HG03095 (cell line): ENCODE results near the gene CENPA.
"Not testable (repeated sequence)": the region's sequence is repeated elsewhere in the genome, so short reads cannot be mapped to it uniquely, and the experiment has no call there.

Experiments
- ATAC-seq: cut with Tn5 transposase; IDR thresholded peaks from one replicate; pipeline ENCODE4 v1.9.1; 2021; ENCODE audit warnings: moderate library complexity; ENCODE audit not compliant: unreplicated experiment

CENPA gene

DNA sequence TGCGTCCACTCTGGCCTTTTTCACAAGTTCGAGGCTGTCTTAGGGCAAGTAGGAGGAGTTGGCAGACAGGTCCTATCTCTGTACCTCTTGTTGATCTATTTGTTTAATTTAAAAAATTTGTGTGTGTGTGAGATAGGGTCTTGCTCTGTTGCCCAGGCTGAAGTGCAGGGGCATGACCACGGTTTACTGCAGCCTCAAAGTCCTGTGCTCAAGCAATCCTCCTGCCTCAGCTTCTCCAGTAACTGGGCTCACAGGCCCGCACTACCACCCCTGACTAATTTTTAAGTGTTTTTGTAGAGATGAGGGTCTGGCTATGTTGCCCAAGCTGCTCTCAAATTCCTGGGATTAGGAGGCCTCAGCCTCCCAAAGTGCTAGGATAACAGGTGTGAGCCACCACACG, 26.0 kb upstream of the CENPA start:
- ATAC-seq: no peak

DNA sequence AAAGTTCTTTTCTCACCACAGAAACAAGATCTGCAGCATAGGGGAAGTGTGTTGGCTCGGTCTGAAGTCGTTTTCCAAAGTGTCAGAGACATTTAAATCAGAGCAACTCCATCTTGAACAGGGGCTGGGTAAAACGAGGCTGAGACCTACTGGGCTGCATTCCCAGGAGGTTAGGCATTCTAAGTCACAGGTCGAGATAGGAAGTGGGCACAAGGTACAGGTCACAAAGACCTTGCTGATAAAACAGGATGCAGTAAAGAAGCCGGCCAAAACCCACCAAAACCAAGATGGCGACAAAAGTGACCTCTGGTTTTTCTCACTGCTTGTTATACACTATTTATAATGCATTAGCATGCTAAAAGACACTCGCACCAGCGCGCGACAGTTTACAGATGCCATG, 24.9 kb upstream of the CENPA start:
- not testable (repeated sequence) for ATAC-seq

DNA sequence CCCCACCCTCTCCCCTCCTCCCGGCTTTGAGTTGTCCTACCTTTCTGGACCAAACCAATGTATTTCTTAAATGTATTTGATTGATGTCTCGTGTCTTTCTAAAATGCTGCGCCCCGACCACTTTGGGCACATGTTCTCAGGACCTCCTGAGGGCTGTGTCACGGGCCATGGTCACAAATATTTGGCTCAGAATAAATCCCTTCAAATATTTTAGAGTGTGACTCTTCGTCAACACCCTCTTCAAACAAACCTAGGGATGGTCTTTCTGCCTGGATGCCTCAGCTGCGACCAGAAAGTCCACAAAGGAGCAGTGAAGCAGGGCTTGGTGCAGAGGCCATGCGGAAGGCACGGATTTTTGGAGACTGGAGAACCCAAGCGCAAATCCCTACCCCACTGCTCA, 22.8 kb upstream of the CENPA start:
- ATAC-seq: no peak

DNA sequence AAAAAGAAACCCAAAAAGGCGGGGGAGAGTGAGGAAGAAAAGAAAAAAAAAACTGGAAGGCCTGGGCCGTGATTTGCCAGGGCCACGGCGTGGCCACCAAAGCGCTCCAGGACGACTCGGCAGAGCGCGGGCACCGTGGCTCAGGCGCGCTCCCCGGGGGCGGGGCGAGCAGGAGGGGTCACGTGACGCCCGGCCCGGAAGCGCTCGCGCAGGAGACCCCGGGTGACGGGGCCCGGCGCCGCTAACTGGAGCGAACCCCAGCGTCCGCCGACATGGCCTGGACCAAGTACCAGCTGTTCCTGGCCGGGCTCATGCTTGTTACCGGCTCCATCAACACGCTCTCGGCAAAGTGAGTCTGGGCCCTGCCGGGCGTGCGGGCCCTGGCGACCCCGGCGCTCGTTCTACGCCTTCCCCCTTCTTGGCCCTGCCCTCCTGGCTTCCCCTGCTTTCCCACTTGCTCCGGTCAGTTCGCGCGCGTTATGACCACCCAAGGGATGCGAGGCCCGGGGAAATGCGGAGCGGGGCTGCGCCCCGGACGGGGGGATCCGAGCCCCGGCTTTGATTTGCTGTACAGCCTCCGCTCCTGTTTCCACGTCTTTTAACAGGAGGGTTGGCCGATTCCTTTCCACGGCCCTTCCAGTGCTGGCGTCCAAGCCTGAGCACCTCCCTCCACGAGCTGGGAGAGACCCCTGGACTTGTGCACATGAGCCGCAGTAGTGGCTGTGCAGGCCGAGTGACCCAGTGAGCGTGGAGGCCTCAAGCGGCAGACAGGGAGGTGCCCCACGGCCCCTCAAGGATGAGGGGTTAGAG, 21.6 kb upstream of the CENPA start, which contains the start of gene SLC35F6:
SLC35F6 (plus strand) TSS at position 207 of the 810 bp plus-strand sequence; CDS start at position 273, 66 bp downstream.
- peak; percentile 69 for ATAC-seq

DNA sequence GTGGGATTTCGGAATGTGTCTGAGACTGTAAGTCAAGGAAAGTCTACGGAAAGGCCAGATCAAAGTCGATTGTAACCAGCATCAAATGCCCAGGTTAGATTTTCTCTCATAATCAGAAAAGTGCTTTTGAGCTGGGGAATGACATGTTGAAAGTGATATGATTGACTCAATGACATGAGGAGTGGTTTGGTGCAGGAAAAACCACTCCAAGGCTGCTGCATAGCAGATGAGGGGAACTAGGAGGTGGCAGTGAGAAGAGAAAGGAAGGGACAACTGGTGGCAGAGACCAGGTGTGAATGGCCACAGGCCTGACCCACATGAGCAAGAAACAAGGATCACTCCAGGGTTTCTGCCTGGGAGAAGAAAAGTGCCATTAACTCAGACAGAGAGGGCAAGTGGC, 20.9 kb upstream of the CENPA start:
- no peak for ATAC-seq

DNA sequence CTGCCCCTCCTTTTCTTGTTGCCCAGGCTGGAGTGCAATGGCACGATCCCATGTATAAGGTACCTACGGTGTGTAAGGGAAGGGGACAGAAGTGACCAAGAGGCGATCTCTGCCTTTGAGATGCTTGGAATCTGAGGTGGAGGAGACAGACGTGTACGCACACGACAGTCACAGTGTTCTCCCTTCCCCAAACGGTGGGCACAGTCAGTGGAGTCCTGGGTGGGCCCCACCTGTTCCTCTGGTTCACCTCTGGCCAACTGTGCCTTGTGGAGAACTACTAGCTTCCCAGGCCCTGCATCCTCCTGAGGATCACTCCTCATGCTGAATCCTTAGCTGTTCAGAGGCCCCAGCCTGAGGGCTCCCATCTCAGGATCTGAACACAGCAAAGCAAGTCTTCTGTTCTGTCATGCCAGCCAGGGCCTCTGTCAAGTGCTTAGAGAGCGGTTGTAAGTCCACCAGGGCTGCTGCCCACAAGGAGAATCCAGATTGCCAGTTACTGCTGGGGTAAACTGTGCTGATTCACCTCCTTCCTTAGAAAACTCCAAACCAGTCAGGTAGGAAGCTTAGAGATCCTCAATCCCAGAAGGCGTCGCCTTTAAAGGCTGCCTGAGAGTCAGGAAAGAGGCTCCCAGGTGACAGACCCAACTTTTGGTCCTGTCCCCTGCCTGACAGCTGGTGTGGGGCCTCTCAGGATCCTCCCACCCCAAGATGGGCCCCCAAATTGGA, 20.2 kb upstream of the CENPA start:
- no peak for ATAC-seq

DNA sequence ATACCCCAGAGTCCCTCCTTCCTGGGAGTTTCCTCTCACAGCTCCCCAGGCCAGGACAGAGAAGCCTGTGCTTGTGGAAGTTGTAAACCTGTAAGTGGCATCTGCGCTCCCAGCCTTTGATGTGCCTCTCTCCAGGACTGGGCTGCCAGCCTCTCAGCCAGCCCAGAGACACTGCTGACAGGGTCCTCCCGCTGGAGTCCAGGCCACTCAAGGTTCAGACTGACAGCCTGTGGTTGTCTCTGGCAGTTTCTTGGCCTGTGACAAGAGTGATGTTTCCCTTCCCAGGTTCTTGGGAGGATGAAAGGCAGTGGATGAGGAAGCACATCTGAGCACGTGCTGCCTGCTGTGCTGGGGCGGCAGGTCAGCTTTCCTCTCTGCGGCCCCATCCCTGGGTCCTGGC, 18.7 kb upstream of the CENPA start:
- ATAC-seq: no peak

DNA sequence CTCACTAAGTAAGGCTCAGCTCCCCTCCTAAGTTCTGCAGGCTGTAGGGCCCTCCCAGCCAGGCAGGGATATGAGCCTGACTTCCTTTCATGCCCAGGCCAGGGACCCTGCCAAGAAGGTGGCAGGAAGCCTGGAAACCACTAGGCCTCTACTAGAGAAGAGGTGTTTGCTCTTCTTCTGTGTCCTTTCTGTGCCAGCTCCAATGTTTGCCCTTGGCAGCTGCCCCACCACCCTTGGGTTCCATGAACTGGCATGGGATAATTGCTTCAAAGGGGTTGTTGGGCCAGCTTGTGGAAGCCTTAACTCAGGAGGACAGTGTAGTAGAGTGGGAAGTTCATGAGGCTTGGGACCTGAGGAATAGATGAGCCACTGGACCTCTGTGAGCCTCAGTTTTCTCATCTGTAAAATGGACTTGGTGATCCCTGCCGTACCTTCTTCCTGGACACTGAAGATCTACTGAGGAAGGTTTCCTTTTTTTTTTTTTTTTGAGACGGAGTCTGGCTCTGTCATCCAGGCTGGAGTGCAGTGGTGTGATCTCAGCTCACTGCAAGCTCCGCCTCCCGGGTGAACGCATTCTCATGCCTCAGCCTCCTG, 17.9 kb upstream of the CENPA start:
- no peak for ATAC-seq

DNA sequence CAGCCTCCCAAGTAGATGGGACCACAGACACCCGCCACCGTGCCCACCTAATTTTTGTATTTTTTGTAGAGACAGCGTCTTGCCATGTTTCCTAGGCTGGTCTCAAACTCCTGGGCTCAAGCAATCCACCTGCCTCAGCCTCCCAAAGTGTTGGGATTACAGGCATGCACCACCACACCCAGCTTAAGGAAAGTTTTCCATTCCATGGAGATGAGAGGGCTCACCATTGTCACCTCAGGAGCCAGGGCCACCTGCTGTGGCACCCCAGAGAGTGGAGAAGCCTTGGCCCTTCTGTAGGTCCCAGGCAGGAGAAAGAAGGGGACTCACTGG, 17.1 kb upstream of the CENPA start:
- ATAC-seq: no peak

DNA sequence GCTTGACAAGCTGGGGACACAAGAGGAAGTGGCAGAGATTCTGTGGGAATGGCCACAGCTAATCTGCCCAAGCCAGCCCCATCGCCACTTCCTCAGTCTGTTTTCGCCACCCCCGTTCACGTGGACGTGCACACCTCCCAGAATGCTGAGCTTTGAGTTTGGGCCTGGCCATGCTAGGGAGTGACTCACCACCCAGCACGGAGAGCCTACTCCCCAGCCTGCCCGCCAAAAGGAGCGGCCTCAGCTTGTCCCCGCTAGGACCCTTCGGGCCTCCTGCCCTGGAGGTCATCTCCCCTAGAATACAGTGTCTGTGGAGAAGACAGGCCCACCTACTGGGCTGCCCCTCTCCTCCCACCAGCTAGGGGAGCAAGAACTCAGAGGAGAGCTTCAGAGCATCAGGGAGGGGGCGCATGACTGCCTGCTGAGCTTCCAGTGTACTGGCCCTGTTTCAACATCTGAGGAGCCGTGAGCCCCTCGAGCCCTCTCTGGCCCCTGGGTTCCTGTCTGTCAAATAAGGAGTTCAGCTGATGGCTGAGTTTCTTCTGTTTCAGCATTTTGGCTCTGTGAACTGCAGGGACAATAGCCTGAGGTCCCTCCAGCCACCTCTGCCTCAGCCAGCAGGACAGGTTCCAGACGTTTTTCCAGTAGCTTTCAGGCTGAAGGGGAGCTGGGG, 16.6 kb upstream of the CENPA start:
- no peak for ATAC-seq

DNA sequence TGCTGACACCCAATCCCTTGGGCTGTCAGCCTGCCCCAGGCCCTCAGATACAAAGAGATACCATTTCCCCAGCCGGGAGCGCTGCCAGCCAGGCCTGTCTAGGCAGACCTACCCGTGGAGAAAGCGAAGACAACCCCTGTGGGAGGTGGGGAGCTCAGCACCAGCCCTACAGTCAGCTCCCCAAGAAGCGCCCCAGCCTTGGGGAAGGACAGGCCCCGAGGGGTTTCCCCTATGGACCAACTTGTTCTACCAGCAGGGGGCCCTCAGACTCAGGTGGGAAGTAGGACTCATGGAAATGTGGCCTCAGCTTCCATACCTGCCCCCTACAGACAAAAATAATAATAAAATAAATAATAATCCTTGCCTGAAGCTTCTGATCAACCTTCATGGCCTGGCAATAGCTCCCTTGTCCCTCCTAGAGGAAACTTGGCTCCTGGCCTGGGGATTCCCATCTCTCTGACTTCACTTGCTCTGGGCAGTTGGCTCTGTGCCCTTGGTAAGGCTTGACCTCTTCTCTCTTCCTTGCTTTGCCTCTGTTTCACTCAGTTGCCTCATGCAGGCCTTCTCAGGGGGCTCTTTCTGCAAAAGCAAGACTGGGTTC, 14.8 kb upstream of the CENPA start:
- ATAC-seq: no peak

DNA sequence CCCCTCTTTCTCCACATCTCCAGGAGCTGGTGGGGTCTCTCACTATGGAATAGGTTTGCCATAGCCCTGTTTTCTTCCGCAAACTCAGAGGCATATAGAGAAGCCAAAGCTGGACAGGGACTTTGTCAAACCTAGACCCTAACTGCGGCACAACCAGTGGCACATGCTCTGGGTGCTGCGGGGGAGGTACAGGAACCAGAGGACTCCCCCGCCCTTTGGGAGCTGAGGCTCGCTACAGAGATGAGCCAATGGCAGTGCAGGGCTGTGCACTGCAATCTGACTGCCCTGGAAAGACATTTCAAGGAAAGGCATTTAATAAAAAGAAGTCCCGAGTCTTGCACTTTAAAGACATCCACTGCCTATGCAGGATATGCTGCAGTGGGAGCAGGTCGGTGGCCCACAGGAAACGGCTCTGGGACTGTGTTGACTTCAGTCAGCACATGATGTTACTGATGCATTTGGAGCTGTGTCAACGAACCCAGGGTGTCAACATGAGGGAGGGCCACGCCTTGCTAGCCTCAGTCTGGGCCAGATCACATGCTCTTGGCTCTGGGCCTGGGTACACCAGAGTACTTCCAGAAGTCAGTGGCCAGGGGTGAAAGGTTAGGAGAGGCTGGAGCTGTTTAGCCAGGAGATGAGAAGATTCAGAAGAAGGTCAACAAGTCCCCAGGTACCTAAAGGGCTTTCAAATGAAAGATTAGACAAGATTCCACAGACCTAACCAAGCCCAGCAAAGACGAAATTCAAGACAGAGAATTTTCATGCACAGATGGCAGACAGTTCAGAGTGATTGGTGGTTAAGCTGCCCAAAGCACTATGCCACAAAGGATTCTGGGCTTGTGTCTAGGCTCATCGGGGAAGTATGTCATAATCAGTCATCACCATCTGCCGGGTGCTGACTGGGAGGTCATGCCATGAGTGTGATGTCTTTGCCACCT, 13.5 kb upstream of the CENPA start:
- no peak for ATAC-seq

DNA sequence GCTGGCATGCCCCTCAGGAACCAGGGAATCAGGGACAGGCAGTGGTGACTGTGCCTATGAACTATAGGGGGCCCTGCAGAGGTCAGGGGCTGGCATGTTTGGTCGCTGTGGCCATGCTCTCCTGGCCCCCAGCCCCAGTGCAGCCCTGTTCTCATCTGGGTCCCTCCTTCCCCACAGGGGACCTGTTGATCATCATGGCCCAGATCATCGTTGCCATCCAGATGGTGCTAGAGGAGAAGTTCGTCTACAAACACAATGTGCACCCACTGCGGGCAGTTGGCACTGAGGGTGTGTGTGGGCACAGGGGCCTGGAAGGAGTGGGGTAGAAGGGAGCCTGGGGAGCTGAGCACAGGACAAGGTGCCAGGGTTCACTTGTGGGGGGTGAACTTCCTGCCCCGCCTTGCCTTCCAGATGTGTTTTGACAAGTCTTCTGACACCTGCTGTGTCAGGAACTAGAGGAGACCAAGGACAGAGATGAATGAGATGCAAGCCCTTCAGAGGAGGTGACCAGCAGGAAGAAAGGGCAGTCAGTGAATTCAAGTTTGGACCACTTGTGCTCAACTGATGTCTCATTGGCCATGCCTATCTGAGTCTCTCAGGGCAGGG, 9.6 kb upstream of the CENPA start:
- no peak for ATAC-seq

DNA sequence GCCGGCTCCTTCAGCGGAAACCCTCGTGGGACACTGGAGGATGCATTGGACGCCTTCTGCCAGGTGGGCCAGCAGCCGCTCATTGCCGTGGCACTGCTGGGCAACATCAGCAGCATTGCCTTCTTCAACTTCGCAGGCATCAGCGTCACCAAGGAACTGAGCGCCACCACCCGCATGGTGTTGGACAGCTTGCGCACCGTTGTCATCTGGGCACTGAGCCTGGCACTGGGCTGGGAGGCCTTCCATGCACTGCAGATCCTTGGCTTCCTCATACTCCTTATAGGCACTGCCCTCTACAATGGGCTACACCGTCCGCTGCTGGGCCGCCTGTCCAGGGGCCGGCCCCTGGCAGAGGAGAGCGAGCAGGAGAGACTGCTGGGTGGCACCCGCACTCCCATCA, 7.8 kb upstream of the CENPA start:
- ATAC-seq: no peak

DNA sequence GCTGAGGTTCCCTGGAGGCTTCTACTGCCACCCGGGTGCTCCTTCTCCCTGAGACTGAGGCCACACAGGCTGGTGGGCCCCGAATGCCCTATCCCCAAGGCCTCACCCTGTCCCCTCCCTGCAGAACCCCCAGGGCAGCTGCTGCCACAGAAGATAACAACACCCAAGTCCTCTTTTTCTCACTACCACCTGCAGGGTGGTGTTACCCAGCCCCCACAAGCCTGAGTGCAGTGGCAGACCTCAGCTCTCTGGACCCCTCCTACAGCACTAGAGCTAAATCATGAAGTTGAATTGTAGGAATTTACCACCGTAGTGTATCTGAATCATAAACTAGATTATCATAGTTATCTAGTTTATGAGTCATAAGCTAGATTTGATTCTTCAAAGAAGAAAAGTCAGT, 7.3 kb upstream of the CENPA start:
- ATAC-seq: no peak

DNA sequence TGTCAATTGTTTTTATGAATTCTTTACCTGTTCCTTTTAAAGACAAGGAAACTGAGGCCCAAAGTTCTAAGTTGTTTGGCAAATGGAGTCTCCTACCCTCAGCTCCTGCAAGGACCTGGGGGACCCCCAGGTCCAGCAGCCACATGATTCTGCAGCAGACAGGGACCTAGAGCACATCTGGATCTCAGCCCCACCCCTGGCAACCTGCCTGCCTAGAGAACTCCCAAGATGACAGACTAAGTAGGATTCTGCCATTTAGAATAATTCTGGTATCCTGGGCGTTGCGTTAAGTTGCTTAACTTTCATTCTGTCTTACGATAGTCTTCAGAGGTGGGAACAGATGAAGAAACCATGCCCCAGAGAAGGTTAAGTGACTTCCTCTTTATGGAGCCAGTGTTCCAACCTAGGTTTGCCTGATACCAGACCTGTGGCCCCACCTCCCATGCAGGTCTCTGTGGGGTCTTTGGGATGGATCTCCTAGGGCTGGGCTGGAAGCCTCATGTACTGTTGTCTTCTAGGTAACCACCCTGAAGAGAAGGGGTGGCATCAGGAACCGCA, 5.6 kb upstream of the CENPA start:
- no peak for ATAC-seq

DNA sequence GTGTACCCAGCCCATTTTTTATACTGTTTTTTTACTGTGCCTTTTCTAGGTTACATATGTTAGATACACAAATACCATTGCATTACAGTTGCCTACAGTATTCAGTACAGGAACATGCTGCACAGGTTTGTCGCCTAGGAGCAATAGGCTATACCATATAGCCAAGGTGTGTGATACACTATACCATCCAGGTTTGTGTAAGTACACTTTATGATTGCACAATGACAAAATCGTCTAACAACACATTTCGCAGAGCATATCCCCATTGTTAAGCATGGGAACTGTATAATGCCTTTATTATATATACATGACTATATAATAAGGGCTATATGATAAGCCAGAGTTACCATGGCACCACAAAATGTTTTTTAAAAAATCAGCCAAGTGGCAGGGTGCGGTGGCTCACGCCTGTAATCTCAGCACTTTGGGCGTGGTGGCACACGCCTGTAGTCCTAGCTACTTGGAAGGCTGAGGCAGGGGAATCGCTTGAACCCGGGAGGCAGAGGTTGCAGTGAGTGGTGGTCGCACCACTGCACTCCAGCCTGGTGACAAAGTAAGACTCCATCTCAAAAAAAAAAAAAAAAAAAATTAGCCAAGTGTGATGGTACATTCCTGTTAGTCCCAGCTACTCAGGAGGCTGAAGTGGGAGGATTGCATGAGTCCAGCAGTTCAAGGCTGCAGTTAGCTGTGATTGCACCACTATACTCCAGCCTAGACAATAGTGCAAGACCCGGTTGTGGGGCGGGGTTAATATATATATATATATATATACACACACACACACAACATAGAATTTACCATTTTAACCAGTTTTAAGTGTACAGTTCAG, 2.8 kb upstream of the CENPA start:
- no peak for ATAC-seq

DNA sequence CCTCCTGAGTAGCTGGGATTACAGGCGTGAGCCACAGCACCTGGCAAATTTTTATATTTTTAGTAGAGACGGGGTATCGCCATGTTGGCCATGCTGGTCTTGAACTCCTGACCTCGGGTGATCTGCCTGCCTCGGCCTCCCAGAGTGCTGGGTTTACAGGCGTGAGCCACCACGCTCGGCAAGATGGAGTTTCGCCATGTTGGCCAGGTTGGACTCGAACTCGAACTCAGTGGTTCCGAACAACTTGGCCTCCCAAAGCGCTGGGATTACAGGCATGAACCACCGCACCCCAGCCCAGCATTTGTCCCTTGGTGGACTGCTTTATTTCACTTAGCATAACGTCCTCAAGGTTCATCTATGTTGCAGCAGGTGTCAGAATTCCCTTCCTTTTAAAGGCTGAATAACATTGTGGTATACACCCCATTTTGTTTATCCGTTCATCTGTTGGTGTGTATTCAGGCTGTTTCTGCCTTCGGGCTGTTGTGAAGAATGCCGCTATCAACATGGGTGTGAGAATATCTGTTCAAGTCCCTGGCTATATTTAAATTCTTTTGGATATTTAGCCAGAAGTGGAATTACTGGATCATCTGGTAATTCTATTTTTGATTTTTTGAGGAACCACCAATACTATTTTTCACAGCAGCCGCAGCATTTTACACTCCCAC, 1.2 kb upstream of the CENPA start:
- ATAC-seq: no peak
